HEK293 (cell line): ENCODE measurements around the gene PARD3.

Experiments used
- CTCF ChIA-PET: fragments of 350-600 bp; formaldehyde crosslinking; extraction: SDS; loops from one replicate; lab custom pipeline; 2021; ENCODE audit warnings: antibody characterized with exemption; lab: Yijun Ruan, JAX
- POLR2A ChIA-PET: fragments of 300-600 bp; formaldehyde crosslinking; extraction: SDS; loops from one replicate; lab custom pipeline; 2020; ENCODE audit warnings: antibody characterized with exemption, inconsistent platforms; lab: Yijun Ruan, JAX
- H3K27ac ChIP-seq: fragments of 200-500 bp; sonication (Bioruptor generic); 2 replicates; pipeline ENCODE4 v1.5.1; 2014; ENCODE audit warnings: low read depth, low read length, control low read depth, inconsistent platforms; ENCODE audit errors: extremely low read depth
- H3K36me3 ChIP-seq, 2 experiments: fragments of 200-500 bp in 1 of 2; sonication (Bioruptor generic) in 1 of 2; 1 replicate in 1 of 2; 2 replicates in 1 of 2; pipeline ENCODE4 v1.5.1; 2014 to 2017; ENCODE audit warnings: inconsistent platforms in 2 of 2, low read length in 2 of 2; ENCODE audit not compliant: control insufficient read depth in 2 of 2, insufficient read depth in 1 of 2
- H3K4me1 ChIP-seq: fragments of 200-500 bp; sonication (Bioruptor generic); 2 replicates; pipeline ENCODE4 v1.5.1; 2014; ENCODE audit warnings: mild to moderate bottlenecking, low read length, inconsistent platforms; ENCODE audit not compliant: control insufficient read depth, insufficient read depth
- H3K4me3 ChIP-seq: 2 replicates; pipeline ENCODE4 v1.5.1; 2011; ENCODE audit warnings: low read depth, mild to moderate bottlenecking, control low read depth, low read length, moderate library complexity
- H3K9me3 ChIP-seq: fragments of 200-500 bp; sonication (Bioruptor generic); 2 replicates; pipeline ENCODE4 v1.5.1; 2014; ENCODE audit warnings: low read depth, low read length, inconsistent platforms; ENCODE audit not compliant: control insufficient read depth, insufficient read depth
- BCL6B ChIP-seq: fragments of 450-650 bp; formaldehyde crosslinking; IDR thresholded peaks from 2 replicates; pipeline ENCODE4 v1.5.1; 2017; ENCODE audit warnings: missing biosample characterization, missing genetic modification characterization
- INSM2 ChIP-seq: fragments of 450-650 bp; formaldehyde crosslinking; IDR thresholded peaks from 2 replicates; pipeline ENCODE4 v1.5.1; 2016; ENCODE audit warnings: missing biosample characterization, missing genetic modification characterization
- PRDM1 ChIP-seq: fragments of 450-650 bp; formaldehyde crosslinking; IDR thresholded peaks from 2 replicates; pipeline ENCODE4; 2016; ENCODE audit warnings: missing biosample characterization, missing genetic modification characterization
- REST ChIP-seq: fragments of 450-650 bp; formaldehyde crosslinking; IDR thresholded peaks from 2 replicates; pipeline ENCODE4 v1.5.1; 2016; ENCODE audit warnings: missing biosample characterization, missing genetic modification characterization
- SCRT1 ChIP-seq: fragments of 450-650 bp; formaldehyde crosslinking; IDR thresholded peaks from 2 replicates; pipeline ENCODE4 v1.5.1; 2016; ENCODE audit warnings: missing biosample characterization, missing genetic modification characterization, borderline replicate concordance
- TCF7L2 ChIP-seq: IDR thresholded peaks from 2 replicates; pipeline ENCODE4 v1.6.1; 2011; ENCODE audit warnings: low read depth, mild to moderate bottlenecking, inconsistent platforms, low read length, moderate library complexity, borderline replicate concordance
- ZBTB48 ChIP-seq: fragments of 450-650 bp; formaldehyde crosslinking; IDR thresholded peaks from 2 replicates; pipeline ENCODE4 v1.5.1; 2016; ENCODE audit warnings: missing biosample characterization, missing genetic modification characterization
- ZBTB8A ChIP-seq: fragments of 450-650 bp; formaldehyde crosslinking; IDR thresholded peaks from 2 replicates; pipeline ENCODE4 v1.5.1; 2016; ENCODE audit warnings: missing biosample characterization, missing genetic modification characterization
- ZFP37 ChIP-seq: fragments of 450-650 bp; formaldehyde crosslinking; IDR thresholded peaks from 2 replicates; pipeline ENCODE4 v1.5.1; 2016; ENCODE audit warnings: missing biosample characterization, missing genetic modification characterization
- ZNF133 ChIP-seq: fragments of 450-650 bp; formaldehyde crosslinking; IDR thresholded peaks from 2 replicates; pipeline ENCODE4 v1.5.1; 2016; ENCODE audit warnings: missing biosample characterization, missing genetic modification characterization
- ZNF138 ChIP-seq: fragments of 450-650 bp; formaldehyde crosslinking; IDR thresholded peaks from 2 replicates; pipeline ENCODE4 v1.5.1; 2016; ENCODE audit warnings: missing biosample characterization, missing genetic modification characterization, borderline replicate concordance
- ZNF146 ChIP-seq: fragments of 450-650 bp; formaldehyde crosslinking; IDR thresholded peaks from 2 replicates; pipeline ENCODE4 v1.5.1; 2016; ENCODE audit warnings: missing biosample characterization, missing genetic modification characterization
- ZNF155 ChIP-seq: fragments of 450-650 bp; formaldehyde crosslinking; IDR thresholded peaks from 2 replicates; pipeline ENCODE4 v1.5.1; 2016; ENCODE audit warnings: missing biosample characterization, missing genetic modification characterization
- ZNF239 ChIP-seq: fragments of 450-650 bp; formaldehyde crosslinking; IDR thresholded peaks from 2 replicates; pipeline ENCODE4 v1.5.1; 2016; ENCODE audit warnings: missing biosample characterization, missing genetic modification characterization
- ZNF26 ChIP-seq: fragments of 450-650 bp; formaldehyde crosslinking; IDR thresholded peaks from 2 replicates; pipeline ENCODE4 v1.5.1; 2016; ENCODE audit warnings: missing biosample characterization, missing genetic modification characterization
- ZNF366 ChIP-seq: fragments of 450-650 bp; formaldehyde crosslinking; conservative IDR thresholded peaks from 2 replicates; pipeline ENCODE4 v1.5.1; 2016; ENCODE audit warnings: missing biosample characterization, missing genetic modification characterization
- ZNF433 ChIP-seq: fragments of 450-650 bp; formaldehyde crosslinking; IDR thresholded peaks from 2 replicates; pipeline ENCODE4 v1.5.1; 2016; ENCODE audit warnings: missing biosample characterization, missing genetic modification characterization, low read depth
- ZNF449 ChIP-seq: fragments of 450-650 bp; formaldehyde crosslinking; IDR thresholded peaks from 2 replicates; pipeline ENCODE4 v1.5.1; 2017; ENCODE audit warnings: missing biosample characterization, mild to moderate bottlenecking, missing genetic modification characterization, moderate library complexity
- ZNF473 ChIP-seq: fragments of 450-650 bp; formaldehyde crosslinking; IDR thresholded peaks from 2 replicates; pipeline ENCODE4 v1.5.1; 2017; ENCODE audit warnings: missing biosample characterization, missing genetic modification characterization
- ZNF544 ChIP-seq: fragments of 450-650 bp; formaldehyde crosslinking; IDR thresholded peaks from 2 replicates; pipeline ENCODE4 v1.5.0; 2017; ENCODE audit warnings: missing biosample characterization, missing genetic modification characterization
- ZNF549 ChIP-seq: fragments of 450-650 bp; IDR thresholded peaks from 2 replicates; pipeline ENCODE4 v1.5.1; 2018; ENCODE audit warnings: missing biosample characterization, missing genetic modification characterization, mild to moderate bottlenecking, inconsistent platforms, moderate library complexity
- ZNF555 ChIP-seq: fragments of 450-650 bp; formaldehyde crosslinking; conservative IDR thresholded peaks from 2 replicates; pipeline ENCODE4 v1.5.1; 2017; ENCODE audit warnings: missing biosample characterization, mild to moderate bottlenecking, missing genetic modification characterization, inconsistent platforms
- ZNF596 ChIP-seq: fragments of 450-650 bp; IDR thresholded peaks from 2 replicates; pipeline ENCODE4 v1.5.0; 2018; ENCODE audit warnings: missing biosample characterization, mild to moderate bottlenecking, missing genetic modification characterization, moderate library complexity
- ZNF639 ChIP-seq: fragments of 450-650 bp; formaldehyde crosslinking; IDR thresholded peaks from 2 replicates; pipeline ENCODE4 v1.5.1; 2016; ENCODE audit warnings: missing biosample characterization, missing genetic modification characterization

Gene PARD3

GRCh38 chr10:34323192-34323591 lies 491.9 kb downstream of the PARD3 start:
- Histone ChIP-seq H3K4me3 (no peak overlapping the region), H3K36me3 (peaks cover 0 to 6% of the 10 kb centered on the region in 2 experiments; a peak in 2 of 3 replicates), H3K9me3 (no peaks in the 10 kb centered on the region)
- CTCF ChIA-PET: no interaction called here
- POLR2A ChIA-PET: no interaction called here
- TF ChIP-seq PRDM1 (tag by site-specific recombination): 0 out of 2 replicates have a peak, but pooled peaks have one; percentile 21
- no peak for TF ChIP-seq ZNF133
- TF ChIP-seq, all 188 proteins: peak for 1
- H3K27ac ChIP-seq: no peak overlapping the region
- H3K4me1 ChIP-seq: peaks cover 14% of the 10 kb centered on the region; the same call in 1 of the 2 replicates

- Histone ChIP-seq H3K9me3 (no peaks in the 10 kb centered on the region), H3K27ac (peak overlapping the region; percentile 48), H3K4me3 (no peak overlapping the region), H3K36me3 (peaks cover 2 to 3% of the 10 kb centered on the region in 2 experiments; a peak in 2 of 3 replicates), H3K4me1 (peaks cover 17% of the 10 kb centered on the region; the same call in 1 of the 2 replicates)
- ChIA-PET POLR2A (no interaction called here), CTCF (interaction anchor here (0.7 to 1.2 kb wide), 5 partner anchors 8 to 318 kb away, joined by 3 to 7 read pairs (median 3); no protein-coding TSS in a partner anchor)
- peak; percentile 95 for TF ChIP-seq INSM2 (tag by site-specific recombination)
- no peak for TF ChIP-seq ZBTB48 (tag by site-specific recombination)
- peak; percentile 33; the same call in 1 of the 2 replicates for TF ChIP-seq ZNF596
- TF ChIP-seq ZNF146: 0 out of 2 replicates have a peak, but pooled peaks have one; percentile 20
- TF ChIP-seq ZBTB8A: peak; percentile 53
- TF ChIP-seq ZNF544 (tag by site-specific recombination): no peak
- peak; percentile 34; the same call in 1 of the 2 replicates for TF ChIP-seq TCF7L2
- TF ChIP-seq ZNF155 (tag by site-specific recombination): no peak
- TF ChIP-seq BCL6B (tag by site-specific recombination): peak; percentile 80
- no peak for TF ChIP-seq ZNF433 (tag by site-specific recombination)
- TF ChIP-seq ZNF549 (tag by site-specific recombination): no peak
- TF ChIP-seq ZNF449: peak; percentile 36; the same call in 1 of the 2 replicates
- TF ChIP-seq ZNF473 (tag by site-specific recombination): no peak
- TF ChIP-seq REST: no peak
- TF ChIP-seq ZNF555 (tag by site-specific recombination): no peak
- no peak for TF ChIP-seq ZNF239 (tag by site-specific recombination)
- TF ChIP-seq SCRT1: peak; percentile 62; the same call in 1 of the 2 replicates
- TF ChIP-seq ZFP37 (tag by site-specific recombination): no peak
- peak; percentile 98 for TF ChIP-seq ZNF366 (tag by site-specific recombination)
- TF ChIP-seq ZNF138 (tag by site-specific recombination): no peak
- no peak for TF ChIP-seq ZNF26 (tag by site-specific recombination)
- TF ChIP-seq ZNF639 (tag by site-specific recombination): peak; percentile 73; the same call in 1 of the 2 replicates
Observed at GRCh38 chr10:34320265-34320664, 494.8 kb downstream of the PARD3 start.
